ENCODE results near the gene NDUFB6.
A peak's percentile ranks its signal among the peaks of the same experiment; 100 is the strongest.
"Not testable (repeated sequence)": the region's sequence is repeated elsewhere in the genome, so short reads cannot be mapped to it uniquely, and the experiment has no call there.

The NDUFB6 gene

DNA sequence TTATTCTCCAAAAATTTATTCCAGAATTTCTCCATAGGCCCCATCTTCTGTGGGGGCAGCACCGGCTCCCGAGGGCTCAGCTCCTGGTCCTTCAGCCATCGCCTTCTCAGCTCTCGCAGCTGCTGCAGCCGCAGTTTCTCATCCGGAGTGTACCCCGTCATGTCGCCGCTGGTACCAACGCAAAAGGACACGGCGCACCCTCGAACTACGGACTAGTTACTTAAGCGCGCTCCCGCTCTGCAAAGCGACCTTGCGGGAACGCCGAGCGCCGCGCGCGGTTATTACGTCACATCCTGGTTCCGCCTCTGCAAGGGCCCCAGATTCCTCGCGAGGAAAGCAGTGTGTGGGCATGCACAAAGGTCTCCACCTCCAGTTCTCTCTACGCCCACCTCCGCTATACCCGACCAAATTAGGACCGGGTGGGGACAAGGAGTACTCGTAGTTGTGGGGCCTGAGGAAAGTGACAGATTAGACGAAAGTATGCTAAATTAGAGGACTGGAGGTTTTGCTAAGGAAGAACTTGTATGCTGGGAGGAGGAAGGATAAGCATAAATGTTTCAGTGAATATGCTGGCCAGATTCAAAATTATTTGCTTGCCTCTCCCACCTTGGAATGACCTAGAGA, at the start of gene NDUFB6:
NDUFB6 (minus strand) TSS at position 260 of the 624 bp plus-strand sequence; CDS start at position 161, 99 bp downstream.
- peak; percentile 96 for DNase-seq

DNA sequence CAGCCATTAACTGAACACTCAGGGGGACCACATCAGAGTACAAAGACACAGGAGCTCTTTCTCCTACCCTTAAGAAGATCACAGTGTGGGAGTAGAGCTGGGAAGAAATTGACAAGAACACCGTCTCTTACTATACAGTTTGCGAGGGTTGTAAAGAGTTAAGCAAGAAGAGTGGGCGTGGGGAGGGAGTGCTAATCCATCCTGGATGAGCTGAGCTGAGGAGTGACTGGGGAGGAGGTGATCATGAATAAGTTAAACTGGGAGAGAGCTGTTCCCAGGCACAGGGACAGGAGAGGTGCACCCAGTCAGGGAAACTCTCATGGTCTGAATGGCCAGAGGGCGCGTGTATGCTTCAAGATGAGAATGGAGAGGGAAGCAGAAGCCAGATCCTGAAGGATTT, 45.3 kb upstream of the NDUFB6 start:
- DNase-seq: no peak

DNA sequence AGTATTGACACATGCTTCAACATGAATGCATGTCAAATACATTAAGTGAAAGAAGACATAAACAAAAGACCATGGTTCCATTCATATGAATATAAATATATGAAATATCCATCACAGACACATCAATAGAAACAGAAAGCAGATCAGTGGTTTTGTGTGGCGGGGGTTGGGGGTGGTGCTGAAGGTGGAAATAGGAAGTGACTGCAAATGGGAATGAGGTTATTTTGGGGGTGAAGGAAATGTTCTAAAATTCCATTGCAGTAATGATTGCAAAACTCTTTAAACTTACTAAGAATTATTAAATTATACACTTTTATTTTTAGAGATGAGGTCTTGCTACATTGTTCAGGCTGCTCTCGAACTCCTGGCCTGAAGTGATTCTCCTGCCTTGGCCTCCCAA, 33.9 kb upstream of the NDUFB6 start:
- no peak for DNase-seq

DNA sequence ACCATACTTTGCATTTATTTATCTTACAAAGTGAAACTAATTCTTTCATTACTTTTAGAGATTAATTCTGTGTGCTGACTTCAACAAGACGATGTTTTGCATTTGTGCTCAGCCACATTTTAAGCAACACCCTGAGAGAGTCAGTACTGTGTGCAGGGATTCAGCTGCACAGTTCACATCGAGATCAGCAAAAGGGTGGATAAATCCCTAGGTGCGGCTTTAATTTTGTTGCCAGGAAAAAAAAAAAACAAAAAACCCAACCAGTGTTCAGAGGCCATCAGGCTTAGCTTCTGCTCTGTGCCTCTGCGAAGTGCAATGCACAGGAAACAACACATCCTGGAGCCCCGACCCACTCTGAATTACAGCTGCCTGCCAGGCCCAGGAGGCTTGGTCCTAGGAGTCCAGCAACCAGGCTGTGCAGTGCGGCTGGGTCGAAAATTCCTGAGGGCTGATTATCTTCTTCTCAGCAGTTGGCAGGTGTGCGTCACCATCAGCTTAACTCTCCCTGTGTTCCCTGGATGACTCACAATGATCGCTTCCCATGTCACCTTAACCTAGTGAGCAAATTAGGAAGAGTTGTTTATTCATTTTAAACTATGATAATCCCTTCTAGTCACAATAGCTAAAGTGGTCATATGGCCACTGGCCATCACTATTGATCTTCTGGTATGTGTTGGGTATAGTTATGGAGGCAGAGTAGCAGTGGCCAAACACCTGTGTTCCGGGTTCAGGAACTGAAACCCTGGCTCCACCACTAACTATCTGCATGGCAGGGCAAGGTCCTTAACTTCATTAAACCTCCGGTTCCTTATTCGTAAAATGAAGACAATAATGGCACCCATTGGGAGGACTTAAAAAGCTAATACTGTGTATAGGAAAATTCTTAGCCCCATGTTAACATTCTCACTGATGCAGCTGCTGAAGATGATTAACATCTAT, 31.2 kb upstream of the NDUFB6 start:
- DNase-seq: no peak

DNA sequence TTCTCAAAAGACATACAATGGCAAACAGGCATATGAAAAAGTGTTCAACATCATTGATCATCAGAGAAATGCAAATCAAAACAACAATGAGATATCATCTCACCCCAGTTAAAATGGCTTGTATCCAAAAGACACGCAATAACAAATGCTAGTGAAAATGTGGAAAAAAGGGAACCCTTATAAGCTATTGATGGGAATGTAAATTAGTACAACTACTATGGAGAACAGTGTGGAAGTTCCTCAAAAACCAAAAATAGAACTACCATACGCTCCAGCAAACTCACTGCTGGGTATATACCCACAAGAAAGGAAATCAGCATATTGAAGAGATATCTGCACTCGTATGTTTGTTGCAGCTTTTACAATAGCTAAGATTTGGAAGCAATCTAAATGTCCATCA, 26.1 kb upstream of the NDUFB6 start:
- DNase-seq: not testable (repeated sequence)

DNA sequence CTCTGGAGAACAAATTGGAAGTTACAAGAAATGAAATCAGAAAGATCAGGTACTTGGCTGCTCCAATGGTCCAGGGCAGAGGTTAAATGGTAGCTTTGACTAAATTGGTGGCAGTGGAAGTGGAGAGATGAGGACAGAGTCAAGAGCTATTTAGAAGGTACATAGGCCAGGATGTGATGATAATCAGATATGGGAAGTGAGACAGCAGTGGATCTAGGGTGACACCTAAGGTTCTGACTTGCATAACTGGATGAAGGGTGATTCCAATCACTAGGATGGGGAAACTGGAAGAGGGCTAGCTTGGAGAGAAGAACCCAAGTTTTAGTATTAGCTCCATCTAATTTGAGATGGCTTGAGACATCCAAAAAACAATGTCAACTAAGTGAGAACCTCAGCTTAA, 24.0 kb upstream of the NDUFB6 start:
- no peak for DNase-seq

DNA sequence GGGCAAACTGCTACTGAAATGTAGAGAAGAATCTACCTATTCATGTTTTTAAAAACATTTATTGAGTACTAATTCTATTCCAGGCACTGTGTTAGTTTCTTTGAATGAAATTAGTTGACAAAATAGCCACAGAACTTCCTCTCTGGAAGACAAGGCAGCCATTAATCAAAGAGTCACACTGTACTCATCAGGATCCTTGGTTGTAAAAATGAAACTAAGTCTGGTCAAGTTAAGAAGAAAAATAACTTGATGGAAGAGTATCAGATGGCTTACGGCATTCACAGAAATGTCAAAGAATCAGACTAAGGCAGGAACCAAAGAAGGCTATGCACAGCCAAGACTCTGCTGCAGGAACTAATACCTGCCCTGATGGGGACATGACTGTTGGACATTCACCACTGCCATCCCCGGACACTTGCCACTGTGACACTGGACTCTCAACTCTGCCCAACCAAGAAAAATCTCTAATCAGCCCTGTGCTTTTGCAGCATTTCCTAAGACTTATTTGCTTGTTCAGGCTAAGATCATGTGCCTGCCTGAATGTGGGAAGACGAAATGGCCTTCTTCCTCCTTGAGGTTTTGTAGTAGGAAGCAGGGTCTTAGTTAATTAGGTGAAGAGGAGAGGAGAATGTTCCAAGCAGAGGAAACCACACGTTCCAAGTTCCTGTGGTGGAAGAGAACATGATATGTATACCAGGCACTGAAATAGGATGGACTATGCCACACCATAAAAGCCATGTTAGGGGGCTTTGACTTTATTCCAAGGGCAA, 23.3 kb upstream of the NDUFB6 start:
- DNase-seq: peak; percentile 5

DNA sequence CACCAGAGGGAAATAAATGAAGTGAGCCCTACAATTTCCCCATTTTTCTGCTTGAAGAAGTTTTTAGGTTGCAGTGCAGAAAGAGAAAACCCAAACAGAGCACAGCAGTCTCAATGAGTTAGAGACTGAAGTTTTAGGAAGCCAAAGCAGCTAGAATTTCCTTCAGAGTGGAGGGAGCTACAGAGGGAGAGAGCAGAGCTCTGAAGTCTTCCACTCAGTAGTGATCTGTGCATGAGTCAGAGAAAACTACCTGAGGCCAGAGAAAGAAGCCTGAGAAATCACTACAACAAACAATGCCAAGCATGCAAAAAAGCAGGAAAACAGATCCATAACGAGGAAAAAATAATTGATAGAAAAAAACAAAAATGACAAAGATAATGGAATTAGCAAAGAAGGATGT, 17.9 kb upstream of the NDUFB6 start:
- no peak for DNase-seq

DNA sequence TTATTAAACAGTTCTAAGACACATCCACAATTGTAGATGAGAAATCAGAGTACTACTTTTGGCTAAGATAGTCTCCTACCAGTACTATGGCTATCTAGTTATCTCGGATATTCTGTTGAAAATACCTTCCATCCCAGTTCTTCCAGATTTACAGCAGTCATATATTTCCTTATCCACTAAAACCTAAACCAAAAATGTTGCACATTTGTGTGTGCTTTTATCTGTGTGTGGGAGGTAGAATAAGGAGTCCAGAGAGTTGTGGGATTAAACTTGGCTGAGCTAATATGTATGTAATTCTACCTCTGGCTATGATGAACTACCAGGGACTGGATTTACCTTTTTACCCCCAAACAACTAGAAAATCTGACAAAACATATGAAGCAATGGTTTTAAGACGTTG, 17.5 kb upstream of the NDUFB6 start:
- DNase-seq: no peak

DNA sequence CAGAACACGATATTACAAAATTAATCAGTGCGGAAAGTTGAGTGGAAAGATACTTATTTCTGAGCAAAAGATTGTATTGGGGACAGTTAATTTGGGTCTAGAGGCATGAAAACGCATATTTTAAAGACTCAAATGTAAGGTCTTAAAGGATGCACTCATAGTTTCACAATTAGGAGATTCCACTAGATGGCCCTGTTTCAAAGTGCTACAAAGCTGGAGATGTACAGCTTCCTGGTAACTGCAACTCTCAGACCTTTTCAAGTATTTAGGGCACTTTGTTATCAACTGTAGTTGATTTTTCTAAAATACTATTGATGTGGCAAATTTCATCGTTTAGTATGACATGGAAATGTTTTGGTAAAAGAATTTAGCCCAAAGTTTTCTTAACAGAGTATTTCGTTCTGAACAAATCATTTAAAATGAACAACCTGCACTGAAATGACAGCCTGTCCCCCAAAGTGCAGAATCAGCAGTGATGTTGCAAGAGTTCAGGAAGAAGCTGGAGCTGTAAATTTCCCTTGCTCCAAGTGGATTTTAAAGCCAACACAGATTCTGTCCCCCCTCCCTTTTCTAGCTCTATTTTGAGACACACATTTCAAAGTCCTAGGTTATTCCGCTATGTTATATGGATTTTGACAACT, 16.2 kb upstream of the NDUFB6 start:
- DNase-seq: peak; percentile 18

DNA sequence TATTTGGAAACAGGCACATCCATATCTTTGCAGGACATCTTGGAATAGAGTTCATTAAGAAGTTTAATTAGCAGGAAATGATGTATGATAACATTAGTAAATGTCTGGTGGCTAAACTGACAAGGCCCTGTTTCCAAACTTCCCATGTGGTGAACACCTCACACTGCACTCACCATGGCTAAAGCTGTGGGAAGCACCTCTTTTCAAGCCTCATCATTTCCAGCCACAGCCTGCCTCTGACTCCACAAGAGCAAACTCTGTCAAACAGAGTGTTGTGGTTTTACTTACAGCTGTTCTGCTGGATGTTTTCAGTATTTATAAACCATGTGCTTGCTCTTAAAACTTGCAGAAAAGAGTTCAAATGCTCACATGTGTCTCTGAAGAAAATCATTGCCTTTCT, 14.9 kb upstream of the NDUFB6 start:
- peak; percentile 6 for DNase-seq

DNA sequence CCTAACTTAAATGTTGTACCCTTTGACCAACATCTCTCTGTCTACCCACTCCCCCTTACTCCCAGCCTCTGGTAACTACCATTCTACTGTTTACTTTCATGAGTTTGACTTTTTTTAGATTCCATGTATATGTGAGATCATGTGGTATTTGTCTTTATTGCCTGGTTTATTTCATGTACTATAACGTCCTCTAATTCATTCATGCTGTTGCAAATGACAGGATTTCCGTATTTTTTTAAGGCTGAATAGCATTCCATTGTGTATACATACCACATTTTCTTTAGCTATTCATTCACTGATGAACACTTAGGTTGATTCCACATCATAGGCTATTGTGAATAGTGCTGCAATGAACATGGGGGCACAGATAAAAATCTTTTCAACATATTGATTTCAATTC, 11.8 kb upstream of the NDUFB6 start:
- DNase-seq: no peak

DNA sequence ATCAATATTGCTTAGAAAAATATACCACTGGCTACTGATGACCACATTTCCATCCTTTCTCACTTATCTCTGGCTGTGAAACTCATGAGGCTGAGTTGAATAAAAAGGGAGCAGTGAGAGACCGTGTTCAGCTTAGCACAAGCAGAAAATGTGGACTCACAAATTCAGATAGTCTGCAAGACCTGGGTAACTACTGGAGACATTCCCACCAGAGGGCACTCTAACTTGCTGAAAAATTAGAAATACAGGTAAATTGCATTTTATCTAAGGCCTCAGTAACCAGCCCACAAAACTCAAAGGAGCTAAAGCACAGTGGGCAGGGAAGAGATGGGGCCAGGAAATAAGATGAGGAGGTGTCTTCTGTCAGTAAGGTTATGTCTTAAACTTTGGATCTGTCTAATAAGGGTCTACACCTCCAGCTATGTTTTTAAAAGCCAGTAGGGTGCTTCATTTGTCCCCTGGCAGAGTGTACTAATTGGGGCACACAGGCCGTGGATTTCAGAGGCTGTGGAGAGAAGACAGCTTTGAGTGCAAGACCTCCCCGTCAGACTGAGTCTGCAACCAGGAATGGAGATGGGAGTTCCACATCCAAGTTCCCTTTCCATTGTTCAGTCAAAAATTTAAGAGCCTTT, 8.7 kb upstream of the NDUFB6 start:
- peak; percentile 51 for DNase-seq

DNA sequence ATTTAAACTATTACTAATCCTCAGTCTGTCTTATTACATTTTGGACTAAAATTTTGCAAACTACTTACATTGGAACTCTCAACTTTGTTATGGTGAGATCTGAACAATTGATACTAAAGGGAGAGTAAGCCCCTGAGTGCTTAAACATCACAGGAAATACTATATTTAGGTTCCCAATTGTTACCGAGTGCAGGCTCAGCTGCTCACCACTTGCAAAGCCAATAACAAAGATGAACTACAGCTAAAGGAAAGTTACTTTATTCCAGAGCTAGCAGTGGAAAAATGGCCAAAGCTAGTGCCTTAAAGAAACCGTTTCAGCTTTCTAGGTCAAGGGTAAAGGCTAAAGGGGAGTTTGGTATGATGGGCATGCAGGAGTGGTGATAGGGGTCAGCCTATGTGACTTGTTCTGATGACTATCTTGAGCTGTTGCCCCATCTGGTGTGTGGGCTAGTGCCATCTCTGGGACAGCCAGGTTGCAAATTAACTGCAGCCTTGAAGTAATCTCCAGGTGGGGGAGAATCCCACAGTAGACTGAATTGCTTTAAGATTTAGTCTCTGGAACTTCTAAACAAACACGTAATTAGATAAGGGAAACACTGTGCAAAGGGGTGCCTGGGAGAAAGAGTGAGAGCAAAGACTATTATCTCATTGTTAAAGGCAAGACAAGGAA, 7.8 kb upstream of the NDUFB6 start:
- no peak for DNase-seq

DNA sequence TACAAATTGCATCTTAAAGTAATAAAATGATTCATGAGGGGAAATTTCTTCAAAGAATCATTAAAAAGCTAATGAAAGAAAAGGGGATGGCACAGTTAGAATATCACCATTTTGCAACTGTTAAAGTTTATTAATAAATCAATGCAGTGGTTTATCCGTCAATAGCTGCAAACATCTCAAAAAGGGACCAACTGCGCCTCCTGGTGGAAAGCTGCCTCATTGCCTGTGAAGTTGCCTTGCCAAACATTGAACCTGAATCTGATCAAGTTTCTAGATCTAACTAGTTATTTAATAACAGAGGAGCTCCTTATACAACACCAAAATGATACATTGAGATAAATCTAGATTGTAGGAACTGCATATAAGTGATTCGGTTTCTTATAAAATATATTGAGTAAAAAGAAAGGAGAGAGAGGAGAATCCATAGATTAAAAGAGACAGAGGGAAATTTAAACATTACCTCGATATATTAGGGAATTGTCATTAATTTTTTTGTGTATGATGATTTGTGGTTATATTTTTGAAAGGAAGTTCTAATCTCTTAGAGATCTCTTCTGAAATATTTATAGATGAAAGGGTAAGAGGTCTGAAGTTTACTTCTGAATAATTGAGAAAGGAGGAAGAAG, 6.9 kb upstream of the NDUFB6 start:
- peak; percentile 67 for DNase-seq

DNA sequence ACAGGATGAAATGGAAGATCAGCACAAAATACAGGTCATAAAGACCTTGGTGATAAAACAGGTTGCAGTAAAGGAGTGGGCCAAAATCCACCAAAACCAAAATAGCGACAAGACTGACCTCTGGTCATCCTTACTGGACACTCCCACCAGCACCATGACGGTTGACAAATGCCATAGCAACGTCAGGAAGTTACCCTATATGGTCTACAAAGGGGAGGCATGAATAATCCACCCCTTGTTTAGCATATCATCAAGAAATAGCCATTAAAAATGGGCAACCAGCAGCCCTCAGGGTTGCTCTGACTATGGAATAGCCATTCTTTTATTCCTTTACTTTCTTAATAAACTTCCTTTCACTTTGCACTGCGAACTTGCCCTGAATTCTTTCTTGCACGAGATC, 6.0 kb upstream of the NDUFB6 start:
- no peak for DNase-seq

DNA sequence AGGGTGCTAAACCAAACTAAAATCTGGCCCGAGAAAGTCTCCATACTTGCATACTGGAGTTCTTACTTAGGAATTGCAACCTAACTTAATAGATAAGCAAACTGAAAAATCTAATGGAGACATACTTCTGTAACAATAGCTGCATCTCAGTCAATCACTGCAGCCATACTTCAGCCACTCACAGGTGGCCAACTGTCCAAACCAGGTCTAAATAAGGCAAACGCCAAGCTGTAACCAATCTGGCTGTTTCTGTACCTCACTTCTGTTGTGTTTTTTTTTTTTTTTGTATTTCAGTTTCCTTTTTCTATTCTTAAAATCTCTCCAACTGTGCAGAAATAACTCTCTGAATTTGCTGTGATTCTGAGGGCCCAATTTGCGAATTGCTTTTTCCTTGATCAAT, 4.4 kb upstream of the NDUFB6 start:
- no peak for DNase-seq

DNA sequence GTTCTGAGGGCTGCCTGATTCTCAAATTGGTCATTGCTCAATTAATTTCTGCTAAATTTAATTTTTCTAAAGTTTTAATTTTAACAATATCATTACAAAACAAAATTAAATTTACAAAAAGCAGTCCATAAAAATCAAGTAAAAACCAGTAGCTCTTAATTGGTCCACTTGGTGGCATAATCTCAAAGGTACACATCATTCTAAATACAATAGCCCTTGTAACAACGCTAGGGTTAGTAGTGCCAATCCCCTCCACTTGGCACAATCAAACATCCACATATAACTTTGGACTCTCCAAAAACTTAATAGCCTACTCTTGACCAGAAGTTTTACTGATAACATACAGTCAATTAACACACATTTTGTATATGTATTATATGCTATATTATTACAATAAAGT, 1.9 kb upstream of the NDUFB6 start:
- no peak for DNase-seq

DNA sequence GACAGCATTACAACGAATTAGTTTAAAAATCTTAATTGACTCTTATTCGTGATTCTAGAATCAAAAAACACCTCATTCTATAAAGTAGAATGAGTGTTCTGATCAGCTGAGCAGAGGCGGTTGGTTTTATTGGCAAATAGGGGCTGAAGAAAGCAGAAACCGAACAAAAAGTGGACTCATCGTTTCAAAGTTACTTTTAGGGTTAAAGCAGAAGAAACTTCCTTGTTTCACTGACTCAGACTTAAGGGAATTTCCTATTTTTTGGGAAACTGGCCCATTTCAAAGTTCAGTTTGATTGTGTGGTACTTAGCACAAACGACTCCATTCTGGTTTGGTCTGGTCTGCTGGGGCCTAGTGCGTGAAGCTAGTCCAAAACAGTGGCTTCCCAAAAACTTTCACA, 862 bp upstream of the NDUFB6 start:
- DNase-seq: no peak

DNA sequence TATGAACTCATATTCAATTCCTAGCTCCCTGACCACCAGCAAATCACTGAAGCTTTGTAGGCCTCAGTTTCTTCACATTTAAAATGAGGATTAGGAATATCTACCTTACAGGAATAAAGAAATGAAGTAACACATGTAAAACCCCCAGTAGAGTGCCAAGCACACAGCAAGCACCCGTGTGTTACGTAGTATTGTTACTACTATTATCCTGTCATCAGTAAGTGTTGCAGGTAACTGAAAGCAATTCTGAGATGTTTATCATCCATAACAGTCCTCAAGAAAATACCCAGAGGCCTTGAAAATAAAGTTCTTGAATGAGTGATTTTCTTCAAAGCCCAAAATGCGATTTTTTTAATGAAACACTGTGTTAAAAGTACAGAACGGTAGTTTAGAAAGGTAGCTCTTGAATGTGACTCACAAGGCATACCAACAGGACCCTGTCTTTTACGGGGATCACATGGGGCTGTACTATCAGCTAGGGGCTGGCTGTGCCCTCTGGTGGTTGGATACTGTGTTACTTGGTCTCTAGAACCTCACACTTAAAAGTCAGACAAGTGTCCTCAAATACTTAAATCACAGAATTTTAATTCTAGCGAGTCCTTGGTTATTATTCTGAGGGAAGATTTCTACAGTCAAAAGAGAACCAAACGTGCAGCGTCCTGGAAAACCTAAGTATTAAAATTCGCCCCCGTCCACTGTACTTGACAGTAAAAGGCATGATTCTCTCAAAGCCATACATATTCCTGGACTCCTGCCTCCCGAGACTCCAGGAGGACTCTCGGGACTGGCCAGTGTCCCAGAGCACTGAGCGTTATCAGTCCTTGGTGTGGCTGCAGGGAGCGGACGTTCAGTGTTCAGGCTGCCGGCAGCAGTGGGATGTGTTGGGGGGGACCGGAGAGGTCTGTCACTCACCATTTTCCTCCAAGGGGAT, 725 bp downstream of the NDUFB6 start:
- DNase-seq: peak; percentile 83

Measured in activated CD4-positive, alpha-beta T cell treated with anti-CD3 and anti-CD28 coated beads, Interleukin-2, amount 50 U/mL, for 16 hours (primary cell).